Sigmoid colon (tissue), 4 donors: ENCODE data around the gene PPP2R3C.

ENCODE experiments used
- EP300 ChIP-seq, 4 donors: sonication (generic); formaldehyde crosslinking; IDR thresholded peaks; one replicate each; pipeline ENCODE4 v1.6.1; 2017; ENCODE audit warnings: antibody characterized with exemption in 4 of 4
- POLR2A ChIP-seq, 2 donors: fragments of 450-650 bp; IDR thresholded peaks; one replicate each; pipeline ENCODE4 v1.6.1; 2016; ENCODE audit warnings: antibody characterized with exemption in 2 of 2, mild to moderate bottlenecking in 2 of 2, moderate library complexity in 2 of 2
- POLR2AphosphoS5 ChIP-seq, 4 donors: sonication (generic); formaldehyde crosslinking; IDR thresholded peaks; one replicate each; pipeline ENCODE4 v1.6.1; 2017; ENCODE audit warnings: antibody characterized with exemption in 4 of 4
- TF ChIP-seq, protein P1 (sequence below), 4 experiments: fragments of 450-650 bp in 3 of 4; fragments of 200-600 bp in 1 of 4; IDR thresholded peaks; one replicate each; pipeline ENCODE4 v1.5.1; 2016 to 2019; ENCODE audit warnings: antibody characterized with exemption in 4 of 4, mild to moderate bottlenecking in 3 of 4, moderate library complexity in 2 of 4

DNA sequence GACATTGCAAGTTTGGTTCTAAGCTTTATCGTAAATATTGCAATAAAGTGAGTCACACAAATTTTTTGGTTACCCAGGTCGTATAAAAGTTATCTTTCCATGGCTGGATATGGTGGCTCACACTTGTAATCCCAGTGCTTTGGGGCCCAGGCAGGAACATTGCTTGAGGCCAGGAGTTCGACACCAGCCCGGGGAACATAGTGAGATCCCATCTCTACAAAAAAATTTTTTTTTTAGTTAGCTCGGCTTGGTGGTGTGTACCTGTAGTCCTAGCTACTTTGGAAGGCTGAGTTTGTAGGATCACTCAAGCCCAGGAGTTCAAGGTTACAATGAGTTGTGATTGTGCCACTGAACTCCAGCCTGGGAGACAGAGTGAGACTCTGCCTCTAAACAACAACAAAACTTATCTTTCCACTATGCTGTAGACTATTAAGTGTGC, 24.9 kb upstream of the PPP2R3C start:
- TF ChIP-seq POLR2AphosphoS5 (IDR thresholded peaks at IDR 0.05), result no peak
- TF ChIP-seq, protein P1, sequence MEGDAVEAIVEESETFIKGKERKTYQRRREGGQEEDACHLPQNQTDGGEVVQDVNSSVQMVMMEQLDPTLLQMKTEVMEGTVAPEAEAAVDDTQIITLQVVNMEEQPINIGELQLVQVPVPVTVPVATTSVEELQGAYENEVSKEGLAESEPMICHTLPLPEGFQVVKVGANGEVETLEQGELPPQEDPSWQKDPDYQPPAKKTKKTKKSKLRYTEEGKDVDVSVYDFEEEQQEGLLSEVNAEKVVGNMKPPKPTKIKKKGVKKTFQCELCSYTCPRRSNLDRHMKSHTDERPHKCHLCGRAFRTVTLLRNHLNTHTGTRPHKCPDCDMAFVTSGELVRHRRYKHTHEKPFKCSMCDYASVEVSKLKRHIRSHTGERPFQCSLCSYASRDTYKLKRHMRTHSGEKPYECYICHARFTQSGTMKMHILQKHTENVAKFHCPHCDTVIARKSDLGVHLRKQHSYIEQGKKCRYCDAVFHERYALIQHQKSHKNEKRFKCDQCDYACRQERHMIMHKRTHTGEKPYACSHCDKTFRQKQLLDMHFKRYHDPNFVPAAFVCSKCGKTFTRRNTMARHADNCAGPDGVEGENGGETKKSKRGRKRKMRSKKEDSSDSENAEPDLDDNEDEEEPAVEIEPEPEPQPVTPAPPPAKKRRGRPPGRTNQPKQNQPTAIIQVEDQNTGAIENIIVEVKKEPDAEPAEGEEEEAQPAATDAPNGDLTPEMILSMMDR (IDR thresholded peaks at IDR 0.05), result no peak
- no peak for TF ChIP-seq POLR2A (IDR thresholded peaks at IDR 0.05)
- TF ChIP-seq EP300 (IDR thresholded peaks at IDR 0.05), result no peak
